SH-SY5Y (cell line): ENCODE measurements around the gene RTP3.

Source experiments
- GATA2 ChIP-seq: IDR thresholded peaks from 2 replicates; pipeline ENCODE4 v1.6.1; 2011; ENCODE audit warnings: mild to moderate bottlenecking, low read depth, low read length
- GATA3 ChIP-seq: IDR thresholded peaks from 2 replicates; pipeline ENCODE4 v1.6.1; 2011; ENCODE audit warnings: low read depth, mild to moderate bottlenecking, low read length, moderate library complexity

GRCh38 chr3:46537316-46537715 is 39.5 kb downstream of the RTP3 start:
- no peak for TF ChIP-seq GATA3
- TF ChIP-seq GATA2 = no peak
